Stomach (tissue), 4 donors: ENCODE data around the gene OR13D1.

Experiments
- POLR2A ChIP-seq, 4 donors: fragments of 450-650 bp; IDR thresholded peaks; one replicate each; pipeline ENCODE4 v1.6.1; 2016; ENCODE audit warnings: antibody characterized with exemption in 4 of 4, control low read depth in 2 of 4, mild to moderate bottlenecking in 1 of 4, moderate library complexity in 1 of 4
- TF ChIP-seq, protein P1 (sequence below), 7 experiments: fragments of 450-650 bp in 4 of 7; fragments of 200-600 bp in 3 of 7; sonication (generic) in 3 of 7; IDR thresholded peaks; one replicate each; pipeline ENCODE4 v1.5.1; 2016 to 2019; ENCODE audit warnings: antibody characterized with exemption in 7 of 7, control low read depth in 2 of 7, mild to moderate bottlenecking in 1 of 7

DNA sequence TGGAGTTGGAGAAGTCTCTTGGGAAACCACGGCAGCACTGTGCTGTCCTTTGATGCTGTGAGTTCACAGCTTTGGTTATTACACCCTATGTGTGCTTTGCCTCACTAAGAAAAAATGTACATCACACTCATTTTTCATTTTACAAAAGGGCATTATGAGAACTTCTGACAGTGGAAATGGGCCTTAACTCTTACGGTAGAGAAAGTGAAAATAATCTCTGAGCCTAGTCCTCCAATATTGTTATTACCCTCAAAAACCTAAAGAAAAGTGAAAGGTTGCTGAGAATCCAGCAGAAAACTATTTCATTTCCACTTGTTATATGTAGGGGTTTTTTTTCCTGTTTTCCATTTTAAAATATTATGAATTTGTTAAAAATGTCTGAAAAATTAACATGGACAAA lies 8.2 kb upstream of the OR13D1 start:
- TF ChIP-seq, protein P1, sequence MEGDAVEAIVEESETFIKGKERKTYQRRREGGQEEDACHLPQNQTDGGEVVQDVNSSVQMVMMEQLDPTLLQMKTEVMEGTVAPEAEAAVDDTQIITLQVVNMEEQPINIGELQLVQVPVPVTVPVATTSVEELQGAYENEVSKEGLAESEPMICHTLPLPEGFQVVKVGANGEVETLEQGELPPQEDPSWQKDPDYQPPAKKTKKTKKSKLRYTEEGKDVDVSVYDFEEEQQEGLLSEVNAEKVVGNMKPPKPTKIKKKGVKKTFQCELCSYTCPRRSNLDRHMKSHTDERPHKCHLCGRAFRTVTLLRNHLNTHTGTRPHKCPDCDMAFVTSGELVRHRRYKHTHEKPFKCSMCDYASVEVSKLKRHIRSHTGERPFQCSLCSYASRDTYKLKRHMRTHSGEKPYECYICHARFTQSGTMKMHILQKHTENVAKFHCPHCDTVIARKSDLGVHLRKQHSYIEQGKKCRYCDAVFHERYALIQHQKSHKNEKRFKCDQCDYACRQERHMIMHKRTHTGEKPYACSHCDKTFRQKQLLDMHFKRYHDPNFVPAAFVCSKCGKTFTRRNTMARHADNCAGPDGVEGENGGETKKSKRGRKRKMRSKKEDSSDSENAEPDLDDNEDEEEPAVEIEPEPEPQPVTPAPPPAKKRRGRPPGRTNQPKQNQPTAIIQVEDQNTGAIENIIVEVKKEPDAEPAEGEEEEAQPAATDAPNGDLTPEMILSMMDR (IDR thresholded peaks at IDR 0.05) = no peak
- no peak for TF ChIP-seq POLR2A (IDR thresholded peaks at IDR 0.05)
